Liver (tissue), 9 donors: ENCODE data around the gene CENPO. TPM values are rescaled to one million over a fixed set of nuclear protein-coding genes. Genes with fewer than 3 reads are reported as not detected.

Experiments used
- DNase-seq: peaks from one replicate; pipeline ENCODE4 v3.0.0-alpha.2; 2017; ENCODE audit warnings: low spot score
- H3K27ac ChIP-seq, 2 donors: one replicate each; pipeline ENCODE4 v1.7.0; 2013; ENCODE audit warnings: inconsistent platforms in 2 of 2, low read length in 2 of 2, control low read depth in 1 of 2, low read depth in 1 of 2, mild to moderate bottlenecking in 1 of 2
- H3K27me3 ChIP-seq, 4 donors: one replicate each; pipeline versions ENCODE4 v1.6.1 to v1.7.0; 2013; ENCODE audit warnings: low read length in 3 of 4, inconsistent platforms in 1 of 4, mild to moderate bottlenecking in 1 of 4, moderate library complexity in 1 of 4; ENCODE audit not compliant: control insufficient read depth in 4 of 4, insufficient read depth in 4 of 4
- H3K36me3 ChIP-seq, 4 donors: one replicate each; pipeline versions ENCODE4 v1.6.1 to v1.7.0; 2013; ENCODE audit warnings: low read length in 3 of 4, mild to moderate bottlenecking in 3 of 4, low read depth in 1 of 4, moderate library complexity in 1 of 4; ENCODE audit not compliant: control insufficient read depth in 4 of 4, insufficient read depth in 3 of 4
- H3K4me1 ChIP-seq, 4 donors: one replicate each; pipeline versions ENCODE4 v1.6.1 to v1.7.0; 2013; ENCODE audit warnings: low read length in 3 of 4, mild to moderate bottlenecking in 3 of 4, moderate library complexity in 1 of 4; ENCODE audit not compliant: control insufficient read depth in 4 of 4, insufficient read depth in 4 of 4
- H3K4me3 ChIP-seq, 3 donors: one replicate each; pipeline versions ENCODE4 v1.6.1 to v1.7.0; 2013; ENCODE audit warnings: low read length in 3 of 3, control low read depth in 1 of 3, low read depth in 1 of 3, mild to moderate bottlenecking in 1 of 3
- H3K9ac ChIP-seq, 2 donors: one replicate each; pipeline ENCODE4 v1.7.0; 2013; ENCODE audit warnings: low read length in 2 of 2, mild to moderate bottlenecking in 2 of 2, moderate library complexity in 2 of 2, control low read depth in 1 of 2, low read depth in 1 of 2
- H3K9me3 ChIP-seq, 4 donors: one replicate each; pipeline versions ENCODE4 v1.6.1 to v1.7.0; 2013; ENCODE audit warnings: low read length in 3 of 4; ENCODE audit not compliant: control insufficient read depth in 4 of 4
- ATF3 ChIP-seq: IDR thresholded peaks from 2 replicates; pipeline ENCODE4 v1.6.1; 2016; ENCODE audit warnings: antibody characterized with exemption
- CTCF ChIP-seq: fragments of 150-350 bp; IDR thresholded peaks from 2 replicates; pipeline ENCODE4 v1.5.1; 2017; ENCODE audit warnings: improper control_type of control experiment, low read depth, low read length; ENCODE audit not compliant: missing input control
- EGR1 ChIP-seq, 2 donors: IDR thresholded peaks; 2 replicates each; pipeline ENCODE4 v1.6.1; 2016 to 2018; ENCODE audit warnings: antibody characterized with exemption in 2 of 2, low read depth in 2 of 2
- FOXA1 ChIP-seq: IDR thresholded peaks from 2 replicates; pipeline ENCODE4 v1.6.1; 2016; ENCODE audit warnings: antibody characterized with exemption
- GABPA ChIP-seq, 2 donors: IDR thresholded peaks in 1 of 2; conservative IDR thresholded peaks in 1 of 2; 2 replicates each; pipeline ENCODE4 v1.6.1; 2016; ENCODE audit warnings: antibody characterized with exemption in 2 of 2, mild to moderate bottlenecking in 1 of 2, moderate library complexity in 1 of 2
- HNF4A ChIP-seq, 2 donors: conservative IDR thresholded peaks; 2 replicates each; pipeline ENCODE4 v1.6.1; 2016; ENCODE audit warnings: antibody characterized with exemption in 2 of 2, mild to moderate bottlenecking in 2 of 2
- HNF4G ChIP-seq: IDR thresholded peaks from 2 replicates; pipeline ENCODE4 v1.6.1; 2016; ENCODE audit warnings: antibody characterized with exemption
- JUND ChIP-seq, 2 donors: IDR thresholded peaks; 2 replicates each; pipeline ENCODE4 v1.6.1; 2016; ENCODE audit warnings: antibody characterized with exemption in 2 of 2
- MAX ChIP-seq: IDR thresholded peaks from 2 replicates; pipeline ENCODE4 v1.6.1; 2016; ENCODE audit warnings: antibody characterized with exemption
- NR2F2 ChIP-seq: IDR thresholded peaks from 2 replicates; pipeline ENCODE4 v1.6.1; 2016; ENCODE audit warnings: antibody characterized with exemption
- RAD21 ChIP-seq, 2 donors: IDR thresholded peaks; 2 replicates each; pipeline ENCODE4 v1.6.1; 2016; ENCODE audit warnings: antibody characterized with exemption in 2 of 2, mild to moderate bottlenecking in 2 of 2
- REST ChIP-seq: IDR thresholded peaks from 2 replicates; pipeline ENCODE4 v1.6.1; 2016; ENCODE audit warnings: antibody characterized with exemption, mild to moderate bottlenecking
- RXRA ChIP-seq, 2 donors: IDR thresholded peaks; 2 replicates each; pipeline ENCODE4 v1.6.1; 2017 to 2018; ENCODE audit warnings: antibody characterized with exemption in 2 of 2, mild to moderate bottlenecking in 1 of 2
- TAF1 ChIP-seq: conservative IDR thresholded peaks from 2 replicates; pipeline ENCODE4 v1.6.1; 2016; ENCODE audit warnings: antibody characterized with exemption, mild to moderate bottlenecking
- YY1 ChIP-seq: IDR thresholded peaks from 2 replicates; pipeline ENCODE4 v1.6.1; 2016; ENCODE audit warnings: antibody characterized with exemption, mild to moderate bottlenecking
- ZBTB33 ChIP-seq: IDR thresholded peaks from 2 replicates; pipeline ENCODE4 v1.6.1; 2016; ENCODE audit warnings: antibody characterized with exemption
- WGBS: extraction: QIAGEN DNeasy Blood & Tissue Kit; methylation state at CpG from one replicate; pipeline ENCODE4 v1.1.7; 2013; 5-methylcytosine and 5-hydroxymethylcytosine counted together
- polyA plus RNA-seq, 2 donors: library from polyadenylated mRNA; stranded (reverse) in 1 of 2; unstranded in 1 of 2; fragments of 200-250 nt in 1 of 2; fragments of >200 nt in 1 of 2; fragmentation: Nextera tagmentation in 1 of 2; extraction: Ambion mirVana in 1 of 2; gene quantifications; one replicate each; pipeline versions ENCODE4 v1.2.1 to v1.2.3, GENCODE V29; 2013 to 2015
- total RNA-seq, 2 donors: library from RNA; depleted of rRNA; stranded (reverse); fragments of >200 nt; gene quantifications; one replicate each; pipeline ENCODE4 v1.2.3, GENCODE V29; 2014
- donor health status: healthy.
- donor health status: healthy.
- donor health status: healthy.
- donor health status: healthy.
- donor health status: healthy.

CENPO gene
- total and polyA plus RNA-seq, 4 donors = 2.2 to 17.8 (median 3.2) TPM

- Histone ChIP-seq H3K9ac (no peak overlapping the region), H3K4me3 (no peak overlapping the region), H3K27ac (no peak overlapping the region), H3K4me1 (no peaks in the 10 kb centered on the region), H3K9me3 (no peaks in the 10 kb centered on the region), H3K27me3 (no peaks in the 10 kb centered on the region), H3K36me3 (peaks cover 0 to 2% (median 0%) of the 10 kb centered on the region in 4 donors)
- DNase-seq = no peak
- 95% methylated on average over 9 of the region's 9 CpGs for WGBS
- no peak for TF ChIP-seq NR2F2
- TF ChIP-seq ATF3 = no peak
- no peak for TF ChIP-seq HNF4A (conservative IDR thresholded peaks at IDR 0.05)
- no peak for TF ChIP-seq JUND (IDR thresholded peaks at IDR 0.05)
- TF ChIP-seq MAX = no peak
- TF ChIP-seq RAD21 (IDR thresholded peaks at IDR 0.05) = no peak
- TF ChIP-seq ZBTB33 = no peak
- TF ChIP-seq RXRA (IDR thresholded peaks at IDR 0.05) = no peak
- no peak for TF ChIP-seq FOXA1
- no peak for TF ChIP-seq TAF1
- TF ChIP-seq CTCF = no peak
- no peak for TF ChIP-seq HNF4G
- TF ChIP-seq GABPA (IDR thresholded peaks at IDR 0.05 in 1 of 2, conservative IDR thresholded peaks at IDR 0.05 in 1 of 2) = no peak
- TF ChIP-seq EGR1 (IDR thresholded peaks at IDR 0.05; ENCODE audit: low read depth in 2 of 2) = no peak
- no peak for TF ChIP-seq REST
- no peak for TF ChIP-seq YY1
Observed at GRCh38 chr2:24844023-24844685, 50.9 kb downstream of the CENPO start.
